ENCODE results near the gene CEP164.

The CEP164 gene

DNA sequence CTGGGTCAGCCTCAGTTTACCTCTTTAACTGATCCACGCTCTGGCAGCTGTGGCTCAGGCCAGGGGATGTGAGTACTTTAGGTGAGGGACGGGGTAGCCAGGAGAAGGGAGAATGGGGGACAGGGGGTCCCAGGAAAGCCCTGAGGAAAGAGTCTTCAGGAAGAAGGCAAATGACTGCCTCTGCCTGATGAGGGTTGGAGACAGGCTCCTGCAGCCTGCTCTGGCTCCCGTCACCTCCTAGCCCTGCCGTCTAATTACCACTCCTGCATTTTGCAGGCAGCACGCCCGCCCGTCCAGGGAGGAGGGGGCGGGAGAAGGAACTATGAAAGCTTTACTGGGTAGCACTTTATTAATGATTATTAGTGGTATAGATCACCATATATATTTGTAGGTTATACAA is 116.6 kb downstream of the CEP164 start:
- TF ChIP-seq, protein P1, sequence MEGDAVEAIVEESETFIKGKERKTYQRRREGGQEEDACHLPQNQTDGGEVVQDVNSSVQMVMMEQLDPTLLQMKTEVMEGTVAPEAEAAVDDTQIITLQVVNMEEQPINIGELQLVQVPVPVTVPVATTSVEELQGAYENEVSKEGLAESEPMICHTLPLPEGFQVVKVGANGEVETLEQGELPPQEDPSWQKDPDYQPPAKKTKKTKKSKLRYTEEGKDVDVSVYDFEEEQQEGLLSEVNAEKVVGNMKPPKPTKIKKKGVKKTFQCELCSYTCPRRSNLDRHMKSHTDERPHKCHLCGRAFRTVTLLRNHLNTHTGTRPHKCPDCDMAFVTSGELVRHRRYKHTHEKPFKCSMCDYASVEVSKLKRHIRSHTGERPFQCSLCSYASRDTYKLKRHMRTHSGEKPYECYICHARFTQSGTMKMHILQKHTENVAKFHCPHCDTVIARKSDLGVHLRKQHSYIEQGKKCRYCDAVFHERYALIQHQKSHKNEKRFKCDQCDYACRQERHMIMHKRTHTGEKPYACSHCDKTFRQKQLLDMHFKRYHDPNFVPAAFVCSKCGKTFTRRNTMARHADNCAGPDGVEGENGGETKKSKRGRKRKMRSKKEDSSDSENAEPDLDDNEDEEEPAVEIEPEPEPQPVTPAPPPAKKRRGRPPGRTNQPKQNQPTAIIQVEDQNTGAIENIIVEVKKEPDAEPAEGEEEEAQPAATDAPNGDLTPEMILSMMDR (conservative IDR thresholded peaks at IDR 0.05; ENCODE audit: low read depth, low read length) = no peak
- no peak overlapping the region for H3K27ac ChIP-seq
- no peaks in the 10 kb centered on the region for H4K20me1 ChIP-seq (ENCODE audit: insufficient read depth)
- no peak overlapping the region for H2AFZ ChIP-seq (ENCODE audit: low read depth)
- no peaks in the 10 kb centered on the region for H3K27me3 ChIP-seq (ENCODE audit: insufficient read depth, low read depth)
- no peak overlapping the region for H3K4me3 ChIP-seq (IDR thresholded peaks at IDR 0.05; ENCODE audit: insufficient read depth, low read depth, low read length)
- no peaks in the 10 kb centered on the region for H3K79me2 ChIP-seq (ENCODE audit: insufficient read depth, low read depth)
- H3K36me3 ChIP-seq (ENCODE audit: insufficient read depth) = no peaks in the 10 kb centered on the region
- no peak overlapping the region for H3K9ac ChIP-seq
- no peaks in the 10 kb centered on the region for H3K4me1 ChIP-seq (ENCODE audit: low read depth, poor library complexity, severe bottlenecking)
- H3K4me2 ChIP-seq = no peak overlapping the region

DNA sequence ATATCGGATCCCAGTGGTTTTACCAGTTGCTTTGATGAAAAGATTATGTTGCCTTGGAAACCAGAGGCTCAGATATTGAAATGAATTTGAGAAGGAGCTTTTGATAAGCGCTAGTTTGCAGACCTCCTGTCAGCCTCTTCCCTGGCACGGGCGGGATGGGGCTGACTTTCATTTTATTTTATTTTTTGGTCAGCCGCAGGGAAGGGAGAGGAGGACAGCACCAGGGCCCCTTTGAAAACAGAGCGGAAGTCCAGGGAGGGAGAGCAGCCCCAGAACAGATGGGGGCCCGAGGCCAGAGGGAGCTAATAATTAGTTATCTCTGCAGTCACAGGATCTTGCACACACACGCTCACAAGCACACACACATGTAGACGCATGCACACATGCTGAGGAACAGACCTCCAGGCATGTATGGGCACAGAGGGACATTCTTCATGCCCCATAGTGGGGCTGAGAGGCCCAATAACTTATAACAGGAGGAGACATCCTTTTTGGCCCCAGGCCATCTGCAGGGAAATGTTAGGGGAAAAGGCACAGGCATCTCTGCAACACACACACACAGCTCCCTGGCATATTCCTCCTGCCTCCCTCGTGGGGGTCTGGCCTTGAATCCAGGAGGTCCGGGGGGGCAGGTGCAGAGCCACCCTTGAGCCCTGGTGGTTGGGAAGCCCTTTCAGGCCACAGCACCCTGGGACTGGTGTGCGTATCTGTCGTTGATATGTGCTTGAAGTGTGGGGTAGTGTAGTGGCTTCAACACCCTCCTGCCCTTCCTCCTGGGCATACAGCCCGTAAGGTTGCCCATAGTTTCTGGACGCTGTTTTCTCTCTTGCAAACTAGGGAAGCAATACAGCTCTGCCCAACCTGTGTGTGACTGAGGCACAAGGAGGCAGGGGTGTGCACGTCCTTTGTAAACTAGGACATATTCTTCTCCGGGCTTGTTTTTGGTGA is 117.3 kb downstream of the CEP164 start:
- H3K4me3 ChIP-seq (IDR thresholded peaks at IDR 0.05; ENCODE audit: insufficient read depth, low read depth, low read length) = no peak overlapping the region
- H3K9ac ChIP-seq = no peak overlapping the region
- TF ChIP-seq, protein P1 (conservative IDR thresholded peaks at IDR 0.05; ENCODE audit: low read depth, low read length) = no peak
- no peak overlapping the region for H2AFZ ChIP-seq (ENCODE audit: low read depth)
- H3K36me3 ChIP-seq (ENCODE audit: insufficient read depth) = no peaks in the 10 kb centered on the region
- H3K27me3 ChIP-seq (ENCODE audit: insufficient read depth, low read depth) = no peaks in the 10 kb centered on the region
- no peaks in the 10 kb centered on the region for H4K20me1 ChIP-seq (ENCODE audit: insufficient read depth)
- no peaks in the 10 kb centered on the region for H3K4me1 ChIP-seq (ENCODE audit: low read depth, poor library complexity, severe bottlenecking)
- no peak overlapping the region for H3K27ac ChIP-seq
- no peak overlapping the region for H3K4me2 ChIP-seq
- H3K79me2 ChIP-seq (ENCODE audit: insufficient read depth, low read depth) = no peaks in the 10 kb centered on the region

DNA sequence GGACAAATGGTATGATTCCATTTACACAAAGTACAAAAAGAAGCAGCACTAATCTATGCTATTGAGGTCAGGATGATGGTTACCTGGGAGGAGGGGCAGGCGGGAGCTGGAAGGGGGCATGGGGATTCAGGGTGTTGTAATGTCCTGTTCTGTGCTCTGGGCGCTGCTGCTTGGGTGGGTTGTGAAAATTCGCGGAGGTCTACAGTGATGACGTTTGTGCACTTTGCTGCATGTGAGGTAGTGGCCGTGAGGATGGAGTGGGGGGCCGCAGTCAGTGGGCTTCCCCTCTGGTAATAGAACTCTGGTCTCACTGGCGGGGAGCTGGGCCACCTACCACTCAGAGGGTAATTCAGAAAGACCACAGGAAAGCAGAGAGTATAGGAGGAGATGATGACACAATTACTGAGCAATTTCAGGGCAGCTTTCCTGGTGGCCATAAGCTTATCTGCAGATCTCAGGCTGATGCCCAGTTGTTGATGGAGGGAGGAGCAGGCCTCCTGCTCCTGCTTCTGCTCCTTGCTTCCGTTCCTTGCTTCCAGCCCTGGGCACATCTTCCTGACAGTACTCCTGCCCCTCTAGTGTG is 121.5 kb downstream of the CEP164 start:
- no peak overlapping the region for H3K9ac ChIP-seq
- no peaks in the 10 kb centered on the region for H3K79me2 ChIP-seq (ENCODE audit: insufficient read depth, low read depth)
- H3K27ac ChIP-seq = no peak overlapping the region
- no peak overlapping the region for H3K4me2 ChIP-seq
- no peaks in the 10 kb centered on the region for H3K27me3 ChIP-seq (ENCODE audit: insufficient read depth, low read depth)
- H3K4me1 ChIP-seq (ENCODE audit: low read depth, poor library complexity, severe bottlenecking) = no peaks in the 10 kb centered on the region
- TF ChIP-seq, protein P1 (conservative IDR thresholded peaks at IDR 0.05; ENCODE audit: low read depth, low read length) = no peak
- no peaks in the 10 kb centered on the region for H4K20me1 ChIP-seq (ENCODE audit: insufficient read depth)
- H2AFZ ChIP-seq (ENCODE audit: low read depth) = no peak overlapping the region
- no peaks in the 10 kb centered on the region for H3K36me3 ChIP-seq (ENCODE audit: insufficient read depth)
- no peak overlapping the region for H3K4me3 ChIP-seq (IDR thresholded peaks at IDR 0.05; ENCODE audit: insufficient read depth, low read depth, low read length)

- no peak overlapping the region for H3K9ac ChIP-seq
- H3K27me3 ChIP-seq (ENCODE audit: insufficient read depth, low read depth) = no peaks in the 10 kb centered on the region
- H3K4me3 ChIP-seq (IDR thresholded peaks at IDR 0.05; ENCODE audit: insufficient read depth, low read depth, low read length) = no peak overlapping the region
- H3K27ac ChIP-seq = no peak overlapping the region
- no peaks in the 10 kb centered on the region for H3K79me2 ChIP-seq (ENCODE audit: insufficient read depth, low read depth)
- no peaks in the 10 kb centered on the region for H4K20me1 ChIP-seq (ENCODE audit: insufficient read depth)
- H3K36me3 ChIP-seq (ENCODE audit: insufficient read depth) = no peaks in the 10 kb centered on the region
- no peak overlapping the region for H2AFZ ChIP-seq (ENCODE audit: low read depth)
- H3K4me1 ChIP-seq (ENCODE audit: low read depth, poor library complexity, severe bottlenecking) = no peaks in the 10 kb centered on the region
- H3K4me2 ChIP-seq = no peak overlapping the region
- TF ChIP-seq, protein P1 (conservative IDR thresholded peaks at IDR 0.05; ENCODE audit: low read depth, low read length) = no peak
Observed at GRCh38 chr11:117453886-117454563, 126.4 kb downstream of the CEP164 start.

Data from KMS-11 (cell line).